ENCODE results near the gene ZMYND8. TPM values are rescaled to one million over a fixed set of nuclear protein-coding genes. Genes with fewer than 3 reads are reported as not detected.
"Not testable (repeated sequence)": the region's sequence is repeated elsewhere in the genome, so short reads cannot be mapped to it uniquely, and the experiment has no call there.

Gene ZMYND8
- total RNA-seq (2014; rRNA removed; shearing (Covaris generic); ENCODE audit: low replicate concordance) = 33.0 and 44.1 TPM in 2 replicates

DNA sequence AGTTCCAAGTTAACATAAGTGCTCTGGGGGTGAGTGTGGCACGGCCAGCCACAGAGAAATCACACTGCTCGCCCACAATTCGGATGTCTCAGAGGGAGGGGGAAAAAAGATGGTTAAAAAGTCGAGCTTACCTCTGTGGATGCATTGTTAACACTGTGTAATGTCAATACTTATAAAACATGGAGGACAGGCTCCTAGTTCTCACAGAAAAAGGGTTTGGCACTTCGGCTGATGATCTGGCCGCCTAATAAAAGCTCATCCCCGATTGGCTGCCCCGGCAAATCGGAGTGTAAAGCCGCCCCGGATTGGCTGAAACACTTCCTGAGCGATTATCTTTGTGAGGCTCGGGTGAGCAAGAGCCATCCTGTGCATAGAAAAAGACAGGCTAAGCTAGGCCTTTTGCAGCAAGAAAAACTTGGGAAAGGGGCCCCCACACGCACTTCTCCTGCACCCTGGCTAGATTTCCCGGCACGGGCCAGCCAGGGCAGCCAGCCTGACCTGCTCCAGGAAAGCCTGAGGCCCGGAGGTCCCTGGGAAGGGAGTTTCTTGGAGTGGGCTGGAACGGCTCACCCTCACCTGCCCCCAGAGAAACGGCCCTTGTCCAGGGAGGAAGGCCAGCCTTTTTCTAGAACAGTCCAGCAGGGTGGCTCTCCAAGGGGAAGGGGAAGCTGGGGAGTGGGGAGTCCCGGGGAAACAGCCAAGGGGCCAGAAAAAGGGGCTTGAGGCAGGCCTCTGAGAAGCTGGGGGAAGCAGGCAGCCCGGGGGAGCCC is at the start of gene ZMYND8:
Gene ZMYND8, minus strand, starts transcription at position 174 of the 770 bp plus-strand sequence. Its CDS starts 29 bp downstream, at position 145.
- Histone ChIP-seq H3K9me2 (replicated peaks; ENCODE audit: insufficient read depth, low read length) (no peaks in the 10 kb centered on the region), H3K4me3 (ENCODE audit: low read length) (peak within 1 kb of the TSS; percentile 77), H3K27me3 (ENCODE audit: low read length) (no peaks in the 10 kb centered on the region), H3K9ac (ENCODE audit: low read length) (peak within 1 kb of the TSS; percentile 92), H3K9me3 (ENCODE audit: low read length) (no peaks in the 10 kb centered on the region), H4K20me1 (ENCODE audit: insufficient read depth, low read depth, low read length) (no peaks in the 10 kb centered on the region), H3K4me1 (ENCODE audit: low read length) (peaks cover 88% of the 10 kb centered on the region), H2AFZ (ENCODE audit: low read length) (no peak within 1 kb of the TSS), H3K4me2 (ENCODE audit: low read depth, low read length, poor library complexity, severe bottlenecking) (peak within 1 kb of the TSS; percentile 97), H3K79me2 (ENCODE audit: low read length) (peaks cover 48% of the 10 kb centered on the region), H3K36me3 (ENCODE audit: insufficient read depth, low read length) (no peaks in the 10 kb centered on the region), H3K27ac (ENCODE audit: low read length) (peak within 1 kb of the TSS; percentile 98)
- DNase-seq = peak; percentile 97

- H4K20me1 ChIP-seq (ENCODE audit: insufficient read depth, low read depth, low read length) = no peaks in the 10 kb centered on the region
- no peaks in the 10 kb centered on the region for H3K79me2 ChIP-seq (ENCODE audit: low read length)
- no peaks in the 10 kb centered on the region for H3K9me3 ChIP-seq (ENCODE audit: low read length)
- DNase-seq = no peak
- no peaks in the 10 kb centered on the region for H3K36me3 ChIP-seq (ENCODE audit: insufficient read depth, low read length)
- H3K4me3 ChIP-seq (ENCODE audit: low read length) = no peak overlapping the region
- H2AFZ ChIP-seq (ENCODE audit: low read length) = no peak overlapping the region
- no peak overlapping the region for H3K9ac ChIP-seq (ENCODE audit: low read length)
- H3K27ac ChIP-seq (ENCODE audit: low read length) = no peak overlapping the region
- H3K4me2 ChIP-seq (ENCODE audit: low read depth, low read length, poor library complexity, severe bottlenecking) = no peak overlapping the region
- no peaks in the 10 kb centered on the region for H3K27me3 ChIP-seq (ENCODE audit: low read length)
- no peaks in the 10 kb centered on the region for H3K9me2 ChIP-seq (replicated peaks; ENCODE audit: insufficient read depth, low read length)
- H3K4me1 ChIP-seq (ENCODE audit: low read length) = peaks cover 15% of the 10 kb centered on the region
These were observed 49.4 kb upstream of the ZMYND8 start for GRCh38 chr20:47405775-47406325.

GRCh38 chr20:47400685-47401084 is 44.2 kb upstream of the ZMYND8 start:
- Histone ChIP-seq H3K79me2 (ENCODE audit: low read length) (no peaks in the 10 kb centered on the region), H3K9me2 (replicated peaks; ENCODE audit: insufficient read depth, low read length) (no peaks in the 10 kb centered on the region), H3K4me3 (ENCODE audit: low read length) (no peak overlapping the region), H3K9ac (ENCODE audit: low read length) (no peak overlapping the region), H3K4me1 (ENCODE audit: low read length) (peaks cover 13% of the 10 kb centered on the region), H3K9me3 (ENCODE audit: low read length) (peaks cover 5% of the 10 kb centered on the region; the same call in 1 of the 2 replicates), H2AFZ (ENCODE audit: low read length) (no peak overlapping the region), H3K27ac (ENCODE audit: low read length) (no peak overlapping the region), H3K27me3 (ENCODE audit: low read length) (no peaks in the 10 kb centered on the region), H3K4me2 (ENCODE audit: low read depth, low read length, poor library complexity, severe bottlenecking) (no peak overlapping the region), H3K36me3 (ENCODE audit: insufficient read depth, low read length) (no peaks in the 10 kb centered on the region), H4K20me1 (ENCODE audit: insufficient read depth, low read depth, low read length) (no peaks in the 10 kb centered on the region)
- peak; percentile 85 for DNase-seq

DNA sequence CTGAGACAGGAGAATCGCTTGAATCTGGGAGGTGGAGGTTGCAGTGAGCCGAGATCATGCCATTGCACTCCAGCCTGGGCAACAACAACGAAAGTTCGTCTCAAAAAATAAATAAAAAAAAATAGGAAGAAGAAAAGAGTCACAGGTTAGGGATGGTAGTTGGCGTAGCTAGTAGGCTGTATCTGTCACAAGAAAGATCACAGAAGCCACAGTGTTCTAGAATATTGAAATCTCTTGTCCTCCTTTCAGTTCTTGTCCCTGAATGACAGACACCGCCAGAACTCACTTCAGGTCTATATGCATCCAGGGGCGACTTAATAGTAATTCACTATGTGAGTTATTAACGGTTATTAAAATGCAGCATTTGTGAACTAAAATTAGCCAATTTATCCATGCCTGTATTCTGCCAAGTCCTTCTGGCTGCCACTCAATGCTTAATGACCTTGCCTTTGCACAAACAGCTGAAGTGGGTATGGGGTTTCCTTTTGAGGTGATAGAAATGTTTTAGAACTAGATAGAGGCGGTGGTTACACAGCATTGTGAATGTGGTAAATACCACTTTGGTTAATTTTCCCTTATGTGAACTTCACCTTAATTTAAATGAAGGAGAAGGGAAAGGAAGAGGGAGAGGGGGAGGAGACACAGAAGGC is 41.3 kb upstream of the ZMYND8 start:
- Histone ChIP-seq H4K20me1 (ENCODE audit: insufficient read depth, low read depth, low read length) (no peaks in the 10 kb centered on the region), H3K27me3 (ENCODE audit: low read length) (no peaks in the 10 kb centered on the region), H3K4me1 (ENCODE audit: low read length) (peaks cover 13% of the 10 kb centered on the region), H3K4me2 (ENCODE audit: low read depth, low read length, poor library complexity, severe bottlenecking) (peak overlapping the region; percentile 37), H3K27ac (ENCODE audit: low read length) (no peak overlapping the region), H2AFZ (ENCODE audit: low read length) (peak overlapping the region; percentile 62; the same call in 1 of the 2 replicates), H3K9ac (ENCODE audit: low read length) (no peak overlapping the region), H3K9me2 (replicated peaks; ENCODE audit: insufficient read depth, low read length) (no peaks in the 10 kb centered on the region), H3K79me2 (ENCODE audit: low read length) (no peaks in the 10 kb centered on the region), H3K4me3 (ENCODE audit: low read length) (no peak overlapping the region), H3K9me3 (ENCODE audit: low read length) (peaks cover 5% of the 10 kb centered on the region; the same call in 1 of the 2 replicates), H3K36me3 (ENCODE audit: insufficient read depth, low read length) (no peaks in the 10 kb centered on the region)
- no peak for DNase-seq

DNA sequence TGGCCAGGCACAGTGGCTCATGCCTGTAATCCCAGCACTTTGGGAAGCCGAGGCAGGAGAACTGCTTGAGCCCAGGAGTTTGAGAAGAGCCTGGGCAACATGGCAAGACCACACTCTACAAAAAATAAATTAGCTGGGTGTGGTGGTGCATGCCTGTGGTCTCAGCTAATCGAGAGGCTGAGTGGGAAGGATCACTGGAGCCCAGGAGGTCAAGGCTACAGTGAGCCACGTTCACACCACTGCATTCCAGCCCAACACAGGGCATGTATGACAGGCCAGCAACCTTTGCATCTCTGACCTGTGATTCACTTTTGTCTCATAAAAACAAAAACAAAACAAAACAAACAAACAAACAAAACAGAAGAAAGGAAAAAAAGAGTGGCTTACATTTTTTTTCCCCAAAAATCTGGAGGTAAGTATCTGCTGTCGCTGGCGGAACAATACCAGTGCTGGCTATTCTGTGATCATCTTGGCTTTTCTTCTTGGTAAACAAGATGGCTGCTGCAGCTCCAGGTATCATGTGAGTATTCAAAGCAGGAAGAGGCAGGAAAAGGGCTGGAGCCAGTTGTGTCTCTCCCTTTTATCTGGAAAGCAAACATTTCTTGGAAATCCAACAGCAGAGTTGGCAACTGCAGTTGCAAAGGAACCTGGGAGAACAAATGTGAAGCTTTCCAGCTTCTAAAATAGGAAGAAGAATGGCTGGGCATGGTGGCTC is 40.4 kb upstream of the ZMYND8 start:
- H3K27me3 ChIP-seq (ENCODE audit: low read length) = no peaks in the 10 kb centered on the region
- H3K4me1 ChIP-seq (ENCODE audit: low read length) = peaks cover 16% of the 10 kb centered on the region
- H3K79me2 ChIP-seq (ENCODE audit: low read length) = no peaks in the 10 kb centered on the region
- H3K9me3 ChIP-seq (ENCODE audit: low read length) = peaks cover 5% of the 10 kb centered on the region; the same call in 1 of the 2 replicates
- H3K4me3 ChIP-seq (ENCODE audit: low read length) = no peak overlapping the region
- H3K9ac ChIP-seq (ENCODE audit: low read length) = no peak overlapping the region
- H3K9me2 ChIP-seq (replicated peaks; ENCODE audit: insufficient read depth, low read length) = no peaks in the 10 kb centered on the region
- no peaks in the 10 kb centered on the region for H4K20me1 ChIP-seq (ENCODE audit: insufficient read depth, low read depth, low read length)
- no peak overlapping the region for H2AFZ ChIP-seq (ENCODE audit: low read length)
- no peaks in the 10 kb centered on the region for H3K36me3 ChIP-seq (ENCODE audit: insufficient read depth, low read length)
- no peak overlapping the region for H3K27ac ChIP-seq (ENCODE audit: low read length)
- no peak overlapping the region for H3K4me2 ChIP-seq (ENCODE audit: low read depth, low read length, poor library complexity, severe bottlenecking)
- no peak for DNase-seq

DNA sequence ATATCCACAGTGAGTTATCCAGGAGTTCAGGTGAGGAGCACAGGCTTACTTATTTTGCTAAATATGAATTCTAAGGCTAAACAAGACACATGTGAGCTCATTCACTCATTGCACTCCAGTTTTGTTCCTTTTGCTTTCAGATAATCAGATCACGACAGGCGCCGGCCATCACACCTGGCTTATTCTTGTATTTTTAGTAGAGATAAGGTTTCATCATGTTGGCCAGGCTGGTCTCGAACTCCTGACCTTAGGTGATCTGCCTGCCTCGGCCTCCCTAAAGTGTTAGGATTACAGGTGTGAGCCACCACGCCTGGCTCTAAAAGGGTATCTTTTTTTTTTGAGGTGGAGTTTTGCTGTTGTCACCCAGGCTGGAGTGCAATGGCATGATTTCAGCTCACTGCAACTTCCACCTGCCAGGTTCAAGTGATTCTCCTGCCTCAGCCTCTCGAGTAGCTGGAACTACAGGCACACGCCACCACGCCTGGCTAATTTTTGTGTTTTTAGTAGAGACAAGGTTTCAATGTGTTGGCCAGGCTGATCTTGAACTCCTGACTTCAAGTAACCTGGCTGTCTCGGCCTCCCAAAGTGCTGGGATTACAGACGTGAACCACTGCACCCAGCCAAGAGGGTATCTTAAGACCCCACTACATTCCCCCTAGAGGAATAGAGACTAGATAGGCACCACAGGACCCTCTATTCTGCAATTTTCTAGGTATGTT is 37.5 kb upstream of the ZMYND8 start:
- not testable (repeated sequence) for H4K20me1 ChIP-seq (ENCODE audit: insufficient read depth, low read depth, low read length); H3K27me3 ChIP-seq (ENCODE audit: low read length); H3K4me3 ChIP-seq (ENCODE audit: low read length); H3K4me2 ChIP-seq (ENCODE audit: low read depth, low read length, poor library complexity, severe bottlenecking); H3K36me3 ChIP-seq (ENCODE audit: insufficient read depth, low read length); H2AFZ ChIP-seq (ENCODE audit: low read length); DNase-seq; H3K79me2 ChIP-seq (ENCODE audit: low read length); H3K9ac ChIP-seq (ENCODE audit: low read length); H3K9me2 ChIP-seq (replicated peaks; ENCODE audit: insufficient read depth, low read length); H3K27ac ChIP-seq (ENCODE audit: low read length); H3K9me3 ChIP-seq (ENCODE audit: low read length)
- H3K4me1 ChIP-seq (ENCODE audit: low read length) = peaks cover 29% of the 10 kb centered on the region

DNA sequence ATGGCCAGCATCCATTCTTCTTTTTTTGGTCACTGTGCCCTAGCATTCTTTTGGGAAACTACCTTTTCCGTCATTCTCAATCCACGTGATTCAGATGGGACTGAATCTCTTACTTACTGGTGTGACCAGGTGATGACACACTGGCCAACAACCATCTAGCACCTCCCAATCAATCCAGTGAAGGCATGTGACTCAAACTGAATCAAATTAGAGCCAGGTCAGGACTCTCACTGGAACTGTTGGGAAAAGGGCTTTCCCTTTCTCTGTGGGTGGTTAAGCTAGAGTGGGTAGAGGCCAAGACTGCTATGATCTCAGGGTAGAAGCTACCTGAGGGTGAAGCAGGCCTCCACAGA is 36.2 kb upstream of the ZMYND8 start:
- peak overlapping the region; percentile 68 for H3K27ac ChIP-seq (ENCODE audit: low read length)
- H3K9me2 ChIP-seq (replicated peaks; ENCODE audit: insufficient read depth, low read length) = no peaks in the 10 kb centered on the region
- no peaks in the 10 kb centered on the region for H3K36me3 ChIP-seq (ENCODE audit: insufficient read depth, low read length)
- peak overlapping the region; percentile 25 for H3K4me2 ChIP-seq (ENCODE audit: low read depth, low read length, poor library complexity, severe bottlenecking)
- no peak overlapping the region for H3K9ac ChIP-seq (ENCODE audit: low read length)
- H2AFZ ChIP-seq (ENCODE audit: low read length) = peak overlapping the region; percentile 85; the same call in 1 of the 2 replicates
- H3K9me3 ChIP-seq (ENCODE audit: low read length) = no peaks in the 10 kb centered on the region
- H3K4me3 ChIP-seq (ENCODE audit: low read length) = no peak overlapping the region; the same call in 1 of the 2 replicates
- no peaks in the 10 kb centered on the region for H3K79me2 ChIP-seq (ENCODE audit: low read length)
- H4K20me1 ChIP-seq (ENCODE audit: insufficient read depth, low read depth, low read length) = no peaks in the 10 kb centered on the region
- DNase-seq = no peak
- peaks cover 26% of the 10 kb centered on the region for H3K4me1 ChIP-seq (ENCODE audit: low read length)
- H3K27me3 ChIP-seq (ENCODE audit: low read length) = no peaks in the 10 kb centered on the region
